Liver (tissue), 9 donors: ENCODE results near the gene PTPN22. TPM values are rescaled to one million over a fixed set of nuclear protein-coding genes. Genes with fewer than 3 reads are reported as not detected.

Experiments
- DNase-seq: peaks from one replicate; pipeline ENCODE4 v3.0.0-alpha.2; 2017; ENCODE audit warnings: low spot score
- H3K27ac ChIP-seq, 2 donors: one replicate each; pipeline ENCODE4 v1.7.0; 2013; ENCODE audit warnings: inconsistent platforms in 2 of 2, low read length in 2 of 2, control low read depth in 1 of 2, low read depth in 1 of 2, mild to moderate bottlenecking in 1 of 2
- H3K27me3 ChIP-seq, 4 donors: one replicate each; pipeline versions ENCODE4 v1.6.1 to v1.7.0; 2013; ENCODE audit warnings: low read length in 3 of 4, inconsistent platforms in 1 of 4, mild to moderate bottlenecking in 1 of 4, moderate library complexity in 1 of 4; ENCODE audit not compliant: control insufficient read depth in 4 of 4, insufficient read depth in 4 of 4
- H3K36me3 ChIP-seq, 4 donors: one replicate each; pipeline versions ENCODE4 v1.6.1 to v1.7.0; 2013; ENCODE audit warnings: low read length in 3 of 4, mild to moderate bottlenecking in 3 of 4, low read depth in 1 of 4, moderate library complexity in 1 of 4; ENCODE audit not compliant: control insufficient read depth in 4 of 4, insufficient read depth in 3 of 4
- H3K4me1 ChIP-seq, 4 donors: one replicate each; pipeline versions ENCODE4 v1.6.1 to v1.7.0; 2013; ENCODE audit warnings: low read length in 3 of 4, mild to moderate bottlenecking in 3 of 4, moderate library complexity in 1 of 4; ENCODE audit not compliant: control insufficient read depth in 4 of 4, insufficient read depth in 4 of 4
- H3K4me3 ChIP-seq, 3 donors: one replicate each; pipeline versions ENCODE4 v1.6.1 to v1.7.0; 2013; ENCODE audit warnings: low read length in 3 of 3, control low read depth in 1 of 3, low read depth in 1 of 3, mild to moderate bottlenecking in 1 of 3
- H3K9ac ChIP-seq, 2 donors: one replicate each; pipeline ENCODE4 v1.7.0; 2013; ENCODE audit warnings: low read length in 2 of 2, mild to moderate bottlenecking in 2 of 2, moderate library complexity in 2 of 2, control low read depth in 1 of 2, low read depth in 1 of 2
- H3K9me3 ChIP-seq, 4 donors: one replicate each; pipeline versions ENCODE4 v1.6.1 to v1.7.0; 2013; ENCODE audit warnings: low read length in 3 of 4; ENCODE audit not compliant: control insufficient read depth in 4 of 4
- EGR1 ChIP-seq, 2 donors: IDR thresholded peaks; 2 replicates each; pipeline ENCODE4 v1.6.1; 2016 to 2018; ENCODE audit warnings: antibody characterized with exemption in 2 of 2, low read depth in 2 of 2
- FOXA1 ChIP-seq: IDR thresholded peaks from 2 replicates; pipeline ENCODE4 v1.6.1; 2016; ENCODE audit warnings: antibody characterized with exemption
- FOXA2 ChIP-seq: IDR thresholded peaks from 2 replicates; pipeline ENCODE4 v1.6.1; 2016; ENCODE audit warnings: antibody characterized with exemption
- GABPA ChIP-seq, 2 donors: IDR thresholded peaks in 1 of 2; conservative IDR thresholded peaks in 1 of 2; 2 replicates each; pipeline ENCODE4 v1.6.1; 2016; ENCODE audit warnings: antibody characterized with exemption in 2 of 2, mild to moderate bottlenecking in 1 of 2, moderate library complexity in 1 of 2
- HNF4A ChIP-seq, 2 donors: conservative IDR thresholded peaks; 2 replicates each; pipeline ENCODE4 v1.6.1; 2016; ENCODE audit warnings: antibody characterized with exemption in 2 of 2, mild to moderate bottlenecking in 2 of 2
- HNF4G ChIP-seq: IDR thresholded peaks from 2 replicates; pipeline ENCODE4 v1.6.1; 2016; ENCODE audit warnings: antibody characterized with exemption
- JUND ChIP-seq, 2 donors: IDR thresholded peaks; 2 replicates each; pipeline ENCODE4 v1.6.1; 2016; ENCODE audit warnings: antibody characterized with exemption in 2 of 2
- MAX ChIP-seq: IDR thresholded peaks from 2 replicates; pipeline ENCODE4 v1.6.1; 2016; ENCODE audit warnings: antibody characterized with exemption
- NR2F2 ChIP-seq: IDR thresholded peaks from 2 replicates; pipeline ENCODE4 v1.6.1; 2016; ENCODE audit warnings: antibody characterized with exemption
- RAD21 ChIP-seq, 2 donors: IDR thresholded peaks; 2 replicates each; pipeline ENCODE4 v1.6.1; 2016; ENCODE audit warnings: antibody characterized with exemption in 2 of 2, mild to moderate bottlenecking in 2 of 2
- REST ChIP-seq: IDR thresholded peaks from 2 replicates; pipeline ENCODE4 v1.6.1; 2016; ENCODE audit warnings: antibody characterized with exemption, mild to moderate bottlenecking
- RXRA ChIP-seq, 2 donors: IDR thresholded peaks; 2 replicates each; pipeline ENCODE4 v1.6.1; 2017 to 2018; ENCODE audit warnings: antibody characterized with exemption in 2 of 2, mild to moderate bottlenecking in 1 of 2
- SP1 ChIP-seq: IDR thresholded peaks from 2 replicates; pipeline ENCODE4 v1.6.1; 2018; ENCODE audit warnings: antibody characterized with exemption, mild to moderate bottlenecking
- TAF1 ChIP-seq: conservative IDR thresholded peaks from 2 replicates; pipeline ENCODE4 v1.6.1; 2016; ENCODE audit warnings: antibody characterized with exemption, mild to moderate bottlenecking
- YY1 ChIP-seq: IDR thresholded peaks from 2 replicates; pipeline ENCODE4 v1.6.1; 2016; ENCODE audit warnings: antibody characterized with exemption, mild to moderate bottlenecking
- WGBS: extraction: QIAGEN DNeasy Blood & Tissue Kit; methylation state at CpG from one replicate; pipeline ENCODE4 v1.1.7; 2013; 5-methylcytosine and 5-hydroxymethylcytosine counted together
- polyA plus RNA-seq, 2 donors: library from polyadenylated mRNA; stranded (reverse) in 1 of 2; unstranded in 1 of 2; fragments of 200-250 nt in 1 of 2; fragments of >200 nt in 1 of 2; fragmentation: Nextera tagmentation in 1 of 2; extraction: Ambion mirVana in 1 of 2; gene quantifications; one replicate each; pipeline versions ENCODE4 v1.2.1 to v1.2.3, GENCODE V29; 2013 to 2015
- total RNA-seq, 2 donors: library from RNA; depleted of rRNA; stranded (reverse); fragments of >200 nt; gene quantifications; one replicate each; pipeline ENCODE4 v1.2.3, GENCODE V29; 2014
- TF ChIP-seq, protein P1 (sequence below): IDR thresholded peaks from 2 replicates; pipeline ENCODE4 v1.6.1; 2016; ENCODE audit warnings: antibody characterized with exemption
- TF ChIP-seq, protein P2 (sequence below): IDR thresholded peaks from 2 replicates; pipeline ENCODE4 v1.6.1; 2016; ENCODE audit warnings: antibody characterized with exemption
- donor health status: healthy.
- donor health status: healthy.
- donor health status: healthy.
- donor health status: healthy.
- donor health status: healthy.

Gene PTPN22
- total and polyA plus RNA-seq, 4 donors: 0.24 to 1.9 (median 1.0) TPM

DNA sequence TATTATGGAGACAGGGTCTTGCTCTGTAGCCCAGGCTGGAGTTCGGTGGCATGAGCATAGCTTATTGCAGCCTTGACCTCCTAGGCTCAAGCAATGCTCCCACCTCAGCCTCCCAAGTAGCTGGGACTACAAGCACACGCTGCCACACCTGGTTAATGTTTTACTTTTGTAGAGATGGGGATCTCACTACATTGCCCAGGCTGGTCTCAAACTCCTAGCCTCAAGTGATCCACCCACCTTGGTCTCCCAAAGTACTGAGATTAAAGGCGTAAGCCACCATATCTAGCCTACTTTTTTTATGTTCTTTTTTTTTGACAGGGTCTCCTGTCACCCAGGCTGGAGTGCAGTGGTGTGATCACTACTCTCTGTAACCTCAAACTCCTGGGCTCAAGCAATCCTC, 21.8 kb upstream of the PTPN22 start:
- H3K27ac ChIP-seq: no peak overlapping the region
- 94% methylated on average over 3 of the region's 3 CpGs for WGBS
- no peak for DNase-seq
- TF ChIP-seq TAF1 (no peak), EGR1 (IDR thresholded peaks at IDR 0.05; ENCODE audit: low read depth in 2 of 2) (no peak), HNF4G (no peak), FOXA2 (no peak), RXRA (IDR thresholded peaks at IDR 0.05) (no peak), JUND (IDR thresholded peaks at IDR 0.05) (no peak), MAX (no peak), HNF4A (conservative IDR thresholded peaks at IDR 0.05) (no peak), NR2F2 (no peak), GABPA (IDR thresholded peaks at IDR 0.05 in 1 of 2, conservative IDR thresholded peaks at IDR 0.05 in 1 of 2) (no peak), FOXA1 (no peak), SP1 (no peak), REST (no peak), YY1 (no peak), RAD21 (IDR thresholded peaks at IDR 0.05) (no peak)
- TF ChIP-seq, protein P1, sequence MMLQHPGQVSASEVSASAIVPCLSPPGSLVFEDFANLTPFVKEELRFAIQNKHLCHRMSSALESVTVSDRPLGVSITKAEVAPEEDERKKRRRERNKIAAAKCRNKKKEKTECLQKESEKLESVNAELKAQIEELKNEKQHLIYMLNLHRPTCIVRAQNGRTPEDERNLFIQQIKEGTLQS: no peak
- TF ChIP-seq, protein P2, sequence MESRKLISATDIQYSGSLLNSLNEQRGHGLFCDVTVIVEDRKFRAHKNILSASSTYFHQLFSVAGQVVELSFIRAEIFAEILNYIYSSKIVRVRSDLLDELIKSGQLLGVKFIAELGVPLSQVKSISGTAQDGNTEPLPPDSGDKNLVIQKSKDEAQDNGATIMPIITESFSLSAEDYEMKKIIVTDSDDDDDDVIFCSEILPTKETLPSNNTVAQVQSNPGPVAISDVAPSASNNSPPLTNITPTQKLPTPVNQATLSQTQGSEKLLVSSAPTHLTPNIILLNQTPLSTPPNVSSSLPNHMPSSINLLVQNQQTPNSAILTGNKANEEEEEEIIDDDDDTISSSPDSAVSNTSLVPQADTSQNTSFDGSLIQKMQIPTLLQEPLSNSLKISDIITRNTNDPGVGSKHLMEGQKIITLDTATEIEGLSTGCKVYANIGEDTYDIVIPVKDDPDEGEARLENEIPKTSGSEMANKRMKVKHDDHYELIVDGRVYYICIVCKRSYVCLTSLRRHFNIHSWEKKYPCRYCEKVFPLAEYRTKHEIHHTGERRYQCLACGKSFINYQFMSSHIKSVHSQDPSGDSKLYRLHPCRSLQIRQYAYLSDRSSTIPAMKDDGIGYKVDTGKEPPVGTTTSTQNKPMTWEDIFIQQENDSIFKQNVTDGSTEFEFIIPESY: no peak
- no peak overlapping the region for H3K4me3 ChIP-seq
- no peaks in the 10 kb centered on the region for H3K4me1 ChIP-seq
- H3K36me3 ChIP-seq: peaks cover 6 to 28% (median 21%) of the 10 kb centered on the region in 4 donors
- H3K9ac ChIP-seq: no peak overlapping the region
- no peaks in the 10 kb centered on the region for H3K27me3 ChIP-seq
- no peaks in the 10 kb centered on the region for H3K9me3 ChIP-seq

DNA sequence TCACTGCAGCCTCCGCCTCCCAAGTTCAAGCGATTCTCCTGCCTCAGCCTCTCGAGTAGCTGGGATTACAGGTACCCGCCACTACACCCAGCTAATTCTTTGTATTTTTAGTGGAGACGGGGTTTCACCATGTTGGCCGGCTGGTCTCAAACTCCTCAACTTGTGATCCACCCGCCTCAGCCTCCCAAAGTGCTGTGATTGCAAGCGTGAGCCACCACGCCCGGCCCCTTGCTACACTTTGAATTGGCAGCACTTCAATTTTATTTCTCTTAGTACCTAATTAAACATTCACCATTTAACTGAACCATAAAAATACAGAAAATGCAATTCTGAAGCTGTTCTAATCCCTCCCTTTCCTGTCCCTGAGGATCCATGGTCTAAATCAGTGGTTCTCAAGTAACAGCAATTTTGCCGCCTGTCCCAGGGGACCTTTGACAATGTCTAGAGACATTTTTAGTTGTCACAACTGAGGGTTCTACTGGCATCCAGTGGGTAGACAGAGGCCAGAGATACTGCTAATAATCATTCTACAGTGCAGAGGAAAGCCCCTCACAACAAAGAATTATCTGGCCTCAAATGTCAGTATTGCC, 20.2 kb upstream of the PTPN22 start:
- H3K36me3 ChIP-seq: peaks cover 3 to 20% (median 12%) of the 10 kb centered on the region in 4 donors
- no peak for DNase-seq
- 92% methylated on average over 11 of the region's 11 CpGs for WGBS
- H3K9ac ChIP-seq: no peak overlapping the region
- H3K27ac ChIP-seq: no peak overlapping the region
- no peaks in the 10 kb centered on the region for H3K27me3 ChIP-seq
- H3K9me3 ChIP-seq: no peaks in the 10 kb centered on the region
- H3K4me3 ChIP-seq: no peak overlapping the region
- TF ChIP-seq GABPA (IDR thresholded peaks at IDR 0.05 in 1 of 2, conservative IDR thresholded peaks at IDR 0.05 in 1 of 2): no peak
- no peak for TF ChIP-seq YY1
- H3K4me1 ChIP-seq: no peaks in the 10 kb centered on the region
